Hematopoietic multipotent progenitor cell treated with erythropoietin and hydrocortisone succinate and interleukin-3 and kit ligand, for 6 days (in vitro differentiated cells): ENCODE data around the gene TEP1.
A peak's percentile ranks its signal among the peaks of the same experiment; 100 is the strongest.

Experiments
- DNase-seq: peaks from one replicate; pipeline ENCODE4 v3.0.0-alpha.2; 2015

TEP1 gene

DNA sequence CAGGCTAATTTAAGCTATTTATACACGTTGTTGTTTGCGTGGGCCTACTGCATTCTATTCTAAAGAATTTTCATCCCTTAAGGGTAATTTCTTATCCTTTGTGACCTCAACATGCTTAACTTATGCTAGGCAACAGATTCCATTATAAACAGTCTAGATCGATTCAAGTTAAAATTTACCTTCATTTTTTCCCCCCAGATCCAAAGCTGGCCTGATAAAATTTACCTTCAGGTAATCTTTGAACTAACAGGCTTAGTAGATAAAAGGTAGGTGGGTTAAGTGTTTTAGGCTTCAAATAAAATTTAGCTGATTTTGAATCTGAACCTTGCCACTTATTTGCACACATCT is 79.8 kb downstream of the TEP1 start:
- no peak for DNase-seq

DNA sequence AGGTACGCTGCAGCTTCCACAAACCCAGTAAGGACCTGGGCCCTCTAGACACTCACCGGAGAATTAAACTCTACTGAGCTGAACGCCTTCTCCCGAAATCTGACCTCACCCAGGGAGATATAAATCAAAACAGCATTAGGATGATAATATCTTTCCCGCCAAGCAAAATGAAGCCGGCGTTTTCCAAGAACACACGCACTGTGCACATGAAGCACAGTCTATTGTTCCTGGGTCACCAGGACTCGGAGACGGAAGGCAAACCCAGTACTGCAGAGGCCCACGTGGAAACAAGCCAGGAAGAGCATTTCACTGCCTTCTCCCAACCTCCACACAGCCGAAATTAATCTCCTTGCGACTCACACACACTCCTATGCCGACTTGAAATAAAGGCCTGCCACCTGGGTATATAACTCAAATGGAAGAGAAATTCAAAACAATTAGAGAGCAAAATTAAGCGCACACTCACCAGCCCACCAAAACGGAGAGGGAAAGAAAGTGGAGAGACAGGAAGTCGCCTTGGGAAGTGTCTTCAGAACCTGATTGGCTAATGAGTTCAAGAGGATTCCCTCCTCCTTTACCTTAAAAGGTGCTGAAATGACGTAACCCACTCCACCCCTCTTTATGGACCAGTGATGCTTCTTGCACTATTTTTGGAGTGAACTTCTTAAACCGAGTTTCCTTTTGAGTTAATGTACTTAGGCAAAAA is 80.4 kb downstream of the TEP1 start, which contains the start of gene CCNB1IP1:
Gene CCNB1IP1, minus strand, starts transcription at position 492 of the 706 bp plus-strand sequence. CDS start 16,756 bp downstream, outside the sequence.
- peak; percentile 94 for DNase-seq

DNA sequence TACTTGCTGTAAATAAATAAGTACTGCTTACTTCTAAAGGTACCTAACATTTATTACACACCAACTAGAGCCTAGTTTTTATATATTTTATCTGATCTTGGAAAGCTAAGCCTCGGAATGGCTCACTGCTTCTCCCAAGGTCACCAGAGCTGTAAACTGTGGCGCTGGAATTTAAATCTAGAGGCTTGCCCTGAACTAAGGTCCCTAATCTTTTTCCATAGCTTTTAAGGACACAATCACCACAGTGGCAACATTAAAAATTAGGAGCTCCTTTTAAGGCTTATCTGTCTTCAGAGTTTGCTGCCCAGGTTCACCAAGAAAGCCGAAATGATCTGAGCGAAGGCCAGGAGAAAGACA is 80.9 kb downstream of the TEP1 start:
- DNase-seq, result no peak

DNA sequence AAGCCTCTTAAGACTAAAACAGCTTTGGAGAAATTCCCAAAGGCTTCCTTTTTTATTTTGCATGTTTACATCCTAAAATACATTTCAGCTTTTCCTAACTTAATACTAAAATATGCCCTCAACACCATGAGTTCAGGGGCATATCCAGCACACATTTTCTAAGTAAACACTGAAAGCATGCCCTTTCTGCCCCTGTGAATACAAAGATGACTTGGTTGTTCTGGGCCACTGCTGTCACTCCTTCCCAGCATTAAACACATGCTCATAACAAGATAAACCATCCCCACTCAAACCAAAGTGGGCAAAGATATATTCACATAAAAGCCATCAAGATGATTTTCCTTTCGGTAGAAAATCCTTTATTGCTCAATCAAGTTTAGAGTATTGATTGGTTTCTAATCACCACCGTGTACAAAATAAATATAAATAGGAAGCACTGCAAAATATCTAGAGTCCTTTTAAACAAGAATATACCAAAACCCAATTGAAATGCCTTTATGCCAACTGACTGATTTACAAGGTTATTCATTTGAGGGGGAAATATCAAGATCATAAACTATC is 82.2 kb downstream of the TEP1 start:
- DNase-seq, result peak; percentile 59

DNA sequence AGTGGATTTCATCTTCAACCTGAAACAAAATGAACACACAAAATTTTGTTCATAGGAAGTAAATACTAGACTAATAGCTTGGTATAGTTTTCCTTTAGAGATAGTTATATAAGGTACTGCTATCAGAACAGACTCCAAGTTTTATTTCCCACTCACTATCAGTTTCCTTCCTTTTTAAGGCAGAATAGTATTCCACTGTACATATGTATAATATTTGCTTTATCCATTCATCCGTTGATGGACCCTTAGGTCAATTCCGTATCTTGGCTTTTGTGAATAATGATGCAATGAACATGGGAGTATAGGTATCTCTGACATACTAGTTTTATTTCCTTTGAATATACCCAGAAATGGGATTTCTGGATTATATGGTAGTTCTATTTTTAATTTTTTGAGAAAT is 83.9 kb downstream of the TEP1 start:
- no peak for DNase-seq

DNA sequence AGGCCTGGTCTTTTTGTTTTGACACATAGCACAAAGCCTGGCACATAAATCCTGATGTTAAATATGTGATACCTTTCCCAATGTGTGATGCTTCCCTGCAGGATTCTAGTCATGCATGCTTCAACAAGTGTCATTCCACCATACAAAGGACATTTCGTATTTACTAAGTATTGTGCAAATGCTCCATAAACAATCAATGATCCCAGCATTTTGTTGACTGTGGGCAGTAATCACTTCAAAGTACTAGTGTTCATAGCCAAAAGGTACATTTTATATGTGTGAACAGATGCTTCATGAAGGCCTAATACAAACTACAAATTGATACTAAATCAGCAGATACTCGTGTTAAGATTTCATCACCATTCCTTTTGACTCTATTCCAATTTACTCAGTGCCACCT is 84.6 kb downstream of the TEP1 start:
- DNase-seq, result no peak

DNA sequence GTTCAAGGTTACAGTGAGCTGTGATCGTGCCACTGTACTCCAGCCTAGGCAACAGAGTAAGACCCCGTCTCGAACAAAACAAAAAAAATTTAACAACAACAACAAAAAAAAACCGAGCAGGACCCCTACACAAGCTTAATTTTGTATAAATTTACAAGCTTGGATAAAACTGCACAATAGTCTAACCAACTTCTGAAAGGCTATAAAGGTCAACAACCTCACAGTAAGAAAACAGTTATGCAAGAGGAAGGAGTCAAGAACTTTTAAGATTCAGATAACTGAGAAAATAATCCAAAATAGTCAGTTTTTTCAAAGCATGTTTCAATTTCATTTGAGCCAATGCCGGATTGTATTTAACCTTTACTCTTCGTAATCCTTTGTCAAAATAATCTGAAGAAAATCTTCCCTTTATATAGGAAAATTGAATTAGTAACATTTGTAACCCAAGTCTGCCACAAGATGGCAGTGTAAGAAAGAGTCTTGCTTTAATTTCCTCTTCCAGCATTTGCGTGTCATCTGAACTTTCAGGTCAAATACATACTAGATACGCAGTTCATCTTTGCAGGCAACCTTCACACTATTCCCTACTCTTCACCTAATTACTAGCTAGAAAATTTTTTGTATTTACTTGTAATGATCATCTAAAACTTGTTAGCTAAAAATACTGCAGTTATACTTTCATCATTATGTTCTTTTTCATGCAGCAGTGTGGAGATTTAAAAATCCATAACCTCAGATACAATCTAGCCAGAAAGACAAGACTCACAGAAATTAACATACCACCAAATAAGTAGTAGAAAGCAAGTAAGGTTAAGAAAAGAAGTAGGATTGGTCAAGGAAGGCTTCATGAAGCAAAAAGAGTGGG is 86.1 kb downstream of the TEP1 start:
- peak; percentile 88 for DNase-seq

DNA sequence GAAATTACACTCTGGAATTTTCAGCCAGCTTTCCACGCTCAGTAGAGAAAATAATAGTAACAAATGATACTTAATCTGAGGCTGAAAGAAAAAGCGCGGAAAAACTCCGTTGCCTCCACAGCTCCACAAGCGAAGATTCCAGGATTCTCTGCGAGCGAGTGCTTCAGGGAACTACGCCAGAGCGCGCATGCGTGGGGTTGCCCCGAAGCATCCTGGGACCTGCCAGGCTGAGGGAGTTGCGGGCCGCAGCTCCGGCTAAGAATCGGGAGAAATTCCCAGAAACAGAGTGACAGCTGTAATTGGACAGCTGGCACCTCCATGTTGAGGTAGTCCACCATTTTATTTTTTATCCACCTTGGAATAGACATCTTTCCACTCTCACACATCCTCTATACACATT is 95.6 kb downstream of the TEP1 start:
- DNase-seq, result no peak
